Adrenal gland (tissue), 12 donors: ENCODE measurements around the gene PARVA. TPM values are rescaled to one million over a fixed set of nuclear protein-coding genes. Genes with fewer than 3 reads are reported as not detected.

Experiments used
- DNase-seq, 7 donors: peaks; one replicate each; pipeline ENCODE4 v3.0.0-alpha.2; 2019 to 2020
- H3K27ac ChIP-seq, 5 donors: fragments of 200-600 bp; sonication (generic) in 4 of 5; 1 replicate in 3 of 5; 2 replicates in 2 of 5; pipeline versions ENCODE4 v1.5.1 to v1.8.0; 2016 to 2020; ENCODE audit warnings: mild to moderate bottlenecking in 1 of 5
- H3K27me3 ChIP-seq: fragments of 200-600 bp; 2 replicates; pipeline ENCODE4 v1.8.0; 2021
- H3K36me3 ChIP-seq, 2 donors: fragments of 200-600 bp; replicated peaks in 1 of 2; 1 replicate in 1 of 2; 2 replicates in 1 of 2; pipeline versions ENCODE4 v1.5.1 to v1.8.0; 2018 to 2022
- H3K4me1 ChIP-seq, 2 donors: fragments of 200-600 bp; replicated peaks in 1 of 2; 1 replicate in 1 of 2; 2 replicates in 1 of 2; pipeline versions ENCODE4 v1.5.1 to v1.8.0; 2018 to 2021
- H3K4me3 ChIP-seq, 4 donors: fragments of 200-600 bp; sonication (generic) in 3 of 4; one replicate each; pipeline ENCODE4 v1.5.1; 2016 to 2018
- H3K9me3 ChIP-seq, 3 donors: fragments of 200-600 bp; sonication (generic) in 1 of 3; replicated peaks in 1 of 3; 1 replicate in 2 of 3; 2 replicates in 1 of 3; pipeline versions ENCODE4 v1.5.1 to v1.8.0; 2016 to 2021
- POLR2A ChIP-seq, 2 donors: fragments of 450-650 bp; IDR thresholded peaks; one replicate each; pipeline ENCODE4 v1.6.1; 2017; ENCODE audit warnings: antibody characterized with exemption in 2 of 2, mild to moderate bottlenecking in 2 of 2, moderate library complexity in 1 of 2
- WGBS, 4 donors: extraction: QIAGEN DNeasy Blood & Tissue Kit in 2 of 4; methylation state at CpG; one replicate each; pipeline versions ENCODE4 v1.1.5 to v1.1.7; 2013 to 2017; 5-methylcytosine and 5-hydroxymethylcytosine counted together
- intact Hi-C, 2 donors: fragments of 100-400 bp; cut with DNase I; formaldehyde crosslinking; loops; one replicate each; pipeline versions ENCODE4 v1.14.1 to v1.15.0; 2022 to 2023
- polyA plus RNA-seq, 3 donors: library from polyadenylated mRNA; stranded (reverse); fragments of 200-250 nt in 2 of 3; fragments of 350-450 nt in 1 of 3; fragmentation: Illumina TruSeq in 1 of 3; extraction: RNeasy Lipid Tissue Mini Kit (QIAGEN cat#74804) in 1 of 3; gene quantifications; one replicate each; pipeline ENCODE4 v1.2.3, GENCODE V29; 2013 to 2014
- total RNA-seq, 9 donors: library from RNA; depleted of rRNA in 4 of 9; stranded (reverse); fragments of >200 nt in 4 of 9; fragments of 120-200 nt in 1 of 9; fragmentation: NEBNext Ultra II Directional in 1 of 9; extraction: Animal tissue kit (Norgen Biotek cat#: 25700) in 1 of 9; gene quantifications; one replicate each; pipeline versions ENCODE4 v1.1.0 to v1.2.4, GENCODE V29; 2013 to 2023
- TF ChIP-seq, protein P1 (sequence below), 6 experiments: fragments of 450-650 bp in 4 of 6; fragments of 200-600 bp in 2 of 6; sonication (generic) in 1 of 6; IDR thresholded peaks; 1 replicate in 5 of 6; 2 replicates in 1 of 6; pipeline versions ENCODE4 v1.5.1 to v1.8.0; 2016 to 2021; ENCODE audit warnings: antibody characterized with exemption in 6 of 6, mild to moderate bottlenecking in 2 of 6, moderate library complexity in 1 of 6
- donor health status: healthy with polysubstance abuse.
- donor health status: Bipolar disorder and iron deficiency.
- donor health status: DM: yes; HTN: yes; CAD: no.
- donor health status: DM: no; HTN: no; CAD: no.
- donor health status: DM: no; HTN: no; CAD: no.
- donor health status: DM: yes; HTN: yes; CAD: no.

The PARVA gene
- total and polyA plus RNA-seq, 12 donors, result 13.0 to 58.9 (median 31.4) TPM

DNA sequence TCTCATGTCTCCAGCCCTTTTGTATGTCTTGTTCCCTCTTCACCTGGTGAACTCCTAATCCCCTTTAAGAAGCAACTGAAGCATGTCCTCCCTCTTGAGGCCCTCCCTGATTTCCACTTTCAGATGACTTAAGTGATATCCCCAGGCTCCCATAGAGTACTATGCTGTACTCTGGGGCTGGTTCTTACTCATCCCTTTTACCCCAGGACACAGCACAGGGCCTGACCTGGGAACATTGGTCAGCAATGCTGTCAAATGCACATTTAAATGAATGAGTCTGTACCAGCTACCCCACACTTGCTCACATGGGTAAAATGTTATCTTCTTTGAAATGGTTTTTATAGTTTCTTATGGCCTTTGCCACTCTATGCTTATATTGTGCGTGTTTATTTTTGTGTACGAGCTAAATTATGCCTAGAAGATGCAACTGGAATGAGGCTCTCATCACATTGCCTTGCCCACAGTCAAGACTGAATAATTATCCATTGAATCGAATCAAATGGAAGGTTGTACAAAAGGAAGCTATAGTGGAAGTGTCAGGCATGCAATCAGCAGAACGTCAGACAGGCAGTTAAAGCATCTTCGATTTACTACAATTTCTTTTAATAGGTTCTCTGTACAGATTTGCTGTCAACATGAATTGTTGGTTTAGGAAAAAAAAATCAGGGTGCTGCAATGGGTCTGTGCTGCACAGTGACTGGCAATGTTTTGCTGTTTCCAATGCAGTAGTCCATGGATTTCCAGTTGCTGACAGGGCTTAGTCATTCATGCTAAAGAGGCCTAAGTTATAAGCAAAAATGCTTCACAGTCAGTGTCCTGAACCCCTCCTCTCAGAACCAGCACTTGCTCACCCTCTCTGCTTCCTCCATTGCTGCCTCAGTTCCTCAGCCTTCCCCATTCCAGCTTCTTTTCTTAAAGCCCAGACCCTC lies 79.5 kb downstream of the PARVA start:
- TF ChIP-seq, protein P1, sequence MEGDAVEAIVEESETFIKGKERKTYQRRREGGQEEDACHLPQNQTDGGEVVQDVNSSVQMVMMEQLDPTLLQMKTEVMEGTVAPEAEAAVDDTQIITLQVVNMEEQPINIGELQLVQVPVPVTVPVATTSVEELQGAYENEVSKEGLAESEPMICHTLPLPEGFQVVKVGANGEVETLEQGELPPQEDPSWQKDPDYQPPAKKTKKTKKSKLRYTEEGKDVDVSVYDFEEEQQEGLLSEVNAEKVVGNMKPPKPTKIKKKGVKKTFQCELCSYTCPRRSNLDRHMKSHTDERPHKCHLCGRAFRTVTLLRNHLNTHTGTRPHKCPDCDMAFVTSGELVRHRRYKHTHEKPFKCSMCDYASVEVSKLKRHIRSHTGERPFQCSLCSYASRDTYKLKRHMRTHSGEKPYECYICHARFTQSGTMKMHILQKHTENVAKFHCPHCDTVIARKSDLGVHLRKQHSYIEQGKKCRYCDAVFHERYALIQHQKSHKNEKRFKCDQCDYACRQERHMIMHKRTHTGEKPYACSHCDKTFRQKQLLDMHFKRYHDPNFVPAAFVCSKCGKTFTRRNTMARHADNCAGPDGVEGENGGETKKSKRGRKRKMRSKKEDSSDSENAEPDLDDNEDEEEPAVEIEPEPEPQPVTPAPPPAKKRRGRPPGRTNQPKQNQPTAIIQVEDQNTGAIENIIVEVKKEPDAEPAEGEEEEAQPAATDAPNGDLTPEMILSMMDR (IDR thresholded peaks at IDR 0.05), result no peak
- TF ChIP-seq POLR2A (IDR thresholded peaks at IDR 0.05), result no peak
- 72 to 80% (median 74%) methylated on average over 5 of the region's 5 CpGs for WGBS, 4 donors
- no peak overlapping the region for H3K27ac ChIP-seq
- intact Hi-C loops, result no loop called here
- H3K9me3 ChIP-seq, result no peaks in the 10 kb centered on the region
- no peaks in the 10 kb centered on the region for H3K4me1 ChIP-seq
- no peak overlapping the region for H3K4me3 ChIP-seq
- no peaks in the 10 kb centered on the region for H3K27me3 ChIP-seq
- DNase-seq, result no peak
- H3K36me3 ChIP-seq, result no peaks in the 10 kb centered on the region

DNA sequence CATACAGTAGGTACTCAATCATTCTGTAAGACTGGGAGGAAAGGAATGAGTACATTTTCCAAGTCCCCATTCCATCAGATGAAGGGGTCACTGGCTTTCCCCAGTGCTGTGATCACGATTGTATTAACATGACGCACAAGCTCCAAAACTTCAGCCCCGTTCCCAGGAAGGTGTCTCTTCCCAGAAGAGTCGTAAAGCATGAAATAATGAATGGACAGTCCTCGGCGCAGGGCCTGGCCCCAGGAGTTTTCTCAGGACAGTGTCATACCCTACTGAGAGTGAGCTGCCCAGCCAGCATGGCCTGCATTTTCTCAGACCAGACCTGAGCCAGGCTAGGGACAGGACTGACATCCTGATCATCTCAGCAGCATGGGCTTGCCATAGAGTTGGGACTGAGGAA lies 80.7 kb downstream of the PARVA start:
- Histone ChIP-seq H3K27me3 (no peaks in the 10 kb centered on the region), H3K27ac (no peak overlapping the region), H3K4me3 (no peak overlapping the region), H3K4me1 (no peaks in the 10 kb centered on the region), H3K36me3 (no peaks in the 10 kb centered on the region), H3K9me3 (no peaks in the 10 kb centered on the region)
- no peak for DNase-seq
- intact Hi-C loops, result no loop called here
- TF ChIP-seq, protein P1 (IDR thresholded peaks at IDR 0.05), result no peak
- no peak for TF ChIP-seq POLR2A (IDR thresholded peaks at IDR 0.05)
- WGBS, 4 donors, result 89 to 98% (median 93%) methylated on average over 6 of the region's 6 CpGs

DNA sequence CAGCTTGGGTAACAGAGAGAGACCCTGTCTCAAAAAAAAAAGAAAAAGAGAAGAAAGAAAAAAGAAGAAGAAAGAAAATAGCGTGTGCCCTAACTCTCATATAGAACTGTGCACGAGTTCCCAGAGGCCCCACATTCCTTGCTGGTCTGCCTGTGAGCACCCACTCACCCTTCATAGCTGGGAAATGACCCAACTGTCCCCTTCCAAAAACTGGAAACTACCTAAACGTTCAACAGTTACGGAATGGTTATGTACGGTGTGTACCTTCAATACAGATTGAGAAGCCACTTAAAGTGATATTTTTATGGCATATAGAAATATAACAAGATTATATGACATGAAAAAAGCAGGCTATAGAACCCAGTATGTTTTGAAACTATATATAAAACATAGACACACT lies 82.0 kb downstream of the PARVA start:
- no peaks in the 10 kb centered on the region for H3K4me1 ChIP-seq
- H3K27me3 ChIP-seq, result no peaks in the 10 kb centered on the region
- TF ChIP-seq, protein P1 (IDR thresholded peaks at IDR 0.05), result no peak
- no peak for TF ChIP-seq POLR2A (IDR thresholded peaks at IDR 0.05)
- no peak for DNase-seq
- no peaks in the 10 kb centered on the region for H3K9me3 ChIP-seq
- no peak overlapping the region for H3K4me3 ChIP-seq
- H3K36me3 ChIP-seq, result no peaks in the 10 kb centered on the region
- intact Hi-C loops, result no loop called here
- no peak overlapping the region for H3K27ac ChIP-seq
- 86 to 89% (median 88%) methylated on average over 5 of the region's 5 CpGs for WGBS, 4 donors

DNA sequence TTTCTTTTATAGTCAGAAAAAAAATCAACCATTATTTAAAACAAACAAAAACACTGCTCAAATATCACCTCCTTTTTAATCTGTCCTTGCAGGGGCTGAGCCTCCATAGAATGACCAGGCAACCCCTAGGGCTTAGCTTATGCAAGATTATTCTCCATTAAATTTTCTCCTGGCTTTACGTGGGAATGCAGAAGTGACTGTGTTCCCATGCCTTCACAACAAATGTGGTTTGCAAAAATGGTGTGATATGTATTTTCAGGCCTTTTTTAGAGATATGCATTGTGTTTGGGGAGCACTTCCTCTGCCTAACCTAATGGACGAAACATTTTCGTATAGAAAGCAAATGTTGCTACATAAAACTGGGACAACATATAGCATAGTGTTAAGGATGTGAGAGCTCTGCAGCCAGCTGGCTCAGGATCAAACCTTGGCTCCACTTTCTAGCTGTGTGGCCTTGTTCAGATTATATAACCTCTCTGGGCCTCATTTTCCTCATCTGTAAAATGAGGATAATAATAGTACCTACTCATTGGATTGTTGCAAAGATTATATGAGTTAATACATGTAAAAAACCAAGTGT lies 82.6 kb downstream of the PARVA start:
- Histone ChIP-seq H3K36me3 (no peaks in the 10 kb centered on the region), H3K27me3 (no peaks in the 10 kb centered on the region), H3K4me3 (no peak overlapping the region), H3K9me3 (no peaks in the 10 kb centered on the region), H3K27ac (no peak overlapping the region), H3K4me1 (no peaks in the 10 kb centered on the region)
- no peak for DNase-seq
- 83 to 88% (median 86%) methylated on average over 3 of the region's 3 CpGs for WGBS, 4 donors
- intact Hi-C loops, result no loop called here
- no peak for TF ChIP-seq POLR2A (IDR thresholded peaks at IDR 0.05)
- TF ChIP-seq, protein P1 (IDR thresholded peaks at IDR 0.05), result no peak
